22Rv1 (cell line): ENCODE measurements around the gene MAPT.

ENCODE experiments used
- ZFX ChIP-seq: fragments of 450-650 bp; IDR thresholded peaks from 2 replicates; pipeline ENCODE4 v1.6.1; 2017; ENCODE audit warnings: antibody characterized with exemption, borderline replicate concordance
- TF ChIP-seq, protein P1 (sequence below): fragments of 450-650 bp; IDR thresholded peaks from 2 replicates; pipeline ENCODE4 v1.5.1; 2017; ENCODE audit warnings: mild to moderate bottlenecking

DNA sequence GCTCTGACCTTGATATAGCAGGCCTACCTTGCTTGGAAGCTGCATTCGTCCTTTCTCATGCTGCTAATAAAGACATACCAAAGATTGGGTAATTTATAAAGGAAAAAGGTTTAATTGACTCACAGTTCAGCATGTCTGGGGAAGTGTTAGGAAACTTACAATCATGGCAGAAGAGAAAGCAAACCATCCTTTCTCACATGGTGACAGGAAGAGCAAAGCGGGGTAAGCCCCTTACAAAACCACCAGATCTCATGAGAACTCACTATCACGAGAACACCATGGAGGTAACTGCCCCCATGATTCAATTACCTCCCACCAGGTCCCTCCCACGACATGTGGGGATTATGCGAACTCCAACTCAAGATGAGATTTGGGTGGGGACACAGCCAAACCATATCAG, 6.0 kb upstream of the MAPT start:
- TF ChIP-seq, protein P1, sequence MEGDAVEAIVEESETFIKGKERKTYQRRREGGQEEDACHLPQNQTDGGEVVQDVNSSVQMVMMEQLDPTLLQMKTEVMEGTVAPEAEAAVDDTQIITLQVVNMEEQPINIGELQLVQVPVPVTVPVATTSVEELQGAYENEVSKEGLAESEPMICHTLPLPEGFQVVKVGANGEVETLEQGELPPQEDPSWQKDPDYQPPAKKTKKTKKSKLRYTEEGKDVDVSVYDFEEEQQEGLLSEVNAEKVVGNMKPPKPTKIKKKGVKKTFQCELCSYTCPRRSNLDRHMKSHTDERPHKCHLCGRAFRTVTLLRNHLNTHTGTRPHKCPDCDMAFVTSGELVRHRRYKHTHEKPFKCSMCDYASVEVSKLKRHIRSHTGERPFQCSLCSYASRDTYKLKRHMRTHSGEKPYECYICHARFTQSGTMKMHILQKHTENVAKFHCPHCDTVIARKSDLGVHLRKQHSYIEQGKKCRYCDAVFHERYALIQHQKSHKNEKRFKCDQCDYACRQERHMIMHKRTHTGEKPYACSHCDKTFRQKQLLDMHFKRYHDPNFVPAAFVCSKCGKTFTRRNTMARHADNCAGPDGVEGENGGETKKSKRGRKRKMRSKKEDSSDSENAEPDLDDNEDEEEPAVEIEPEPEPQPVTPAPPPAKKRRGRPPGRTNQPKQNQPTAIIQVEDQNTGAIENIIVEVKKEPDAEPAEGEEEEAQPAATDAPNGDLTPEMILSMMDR: no peak
- no peak for TF ChIP-seq ZFX
